ENCODE measurements around the gene ZNF555. TPM values are rescaled to one million over a fixed set of nuclear protein-coding genes. Genes with fewer than 3 reads are reported as not detected.
"Not testable (repeated sequence)": the region's sequence is repeated elsewhere in the genome, so short reads cannot be mapped to it uniquely, and the experiment has no call there.

ZNF555 gene
- total RNA-seq, 3 donors from 2014 or later = 4.6 to 10.7 (median 7.5) TPM

DNA sequence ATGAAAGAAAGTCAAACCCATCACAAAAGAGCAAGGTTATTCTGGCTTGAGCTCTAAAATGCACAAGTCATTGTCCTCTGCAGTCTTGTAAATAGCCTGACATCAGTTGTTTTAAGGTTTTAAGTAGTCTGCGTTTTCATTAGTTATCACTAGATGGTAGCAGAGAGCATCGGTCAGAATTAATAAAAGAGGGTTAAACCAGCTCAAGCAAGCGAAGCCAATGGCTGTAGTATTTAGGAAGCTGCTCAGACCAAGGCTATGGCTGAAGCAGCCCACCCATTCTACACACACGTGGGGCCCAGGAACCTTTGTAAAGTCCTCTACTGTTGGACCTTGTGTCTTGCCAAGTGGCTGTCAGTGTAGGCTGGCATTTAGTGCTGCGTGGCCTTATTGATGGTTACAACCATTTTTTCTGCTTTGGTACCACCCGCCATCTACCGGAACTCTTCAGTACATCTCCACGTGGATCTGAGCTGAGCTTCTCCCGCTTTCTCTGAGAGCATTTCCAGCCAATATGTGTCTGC is 46.2 kb downstream of the ZNF555 start:
- intact Hi-C loops (cut with DNase I; ENCODE audit: low total_unique reads) = no loop called here
- no peaks in the 10 kb centered on the region for H3K36me3 ChIP-seq

DNA sequence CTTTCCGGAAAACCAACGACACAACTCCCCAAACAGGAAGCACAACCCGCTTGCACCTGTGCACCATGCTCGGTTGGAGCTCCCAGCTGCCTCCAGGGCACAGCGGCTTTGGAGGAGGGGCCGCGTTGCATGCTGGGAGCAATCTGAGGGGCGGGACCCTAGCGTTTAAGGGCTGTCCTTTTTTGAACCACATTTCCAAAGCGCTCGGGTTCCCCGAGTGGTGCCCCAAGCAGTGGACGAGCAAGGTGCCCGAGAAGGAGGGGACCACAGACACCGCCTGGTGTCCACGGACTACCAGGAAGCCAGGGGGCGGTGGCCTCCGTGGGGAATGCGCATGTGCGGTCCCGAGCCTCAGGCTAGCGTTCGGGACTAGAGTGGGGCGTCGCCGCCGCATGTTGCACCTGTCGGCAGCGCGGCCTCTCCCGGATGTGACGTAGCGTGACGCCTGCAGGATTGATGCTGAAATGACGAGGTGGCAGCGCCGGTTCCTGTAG is 47.5 kb downstream of the ZNF555 start:
- no peaks in the 10 kb centered on the region for H3K36me3 ChIP-seq
- no peaks in the 10 kb centered on the region for H3K4me1 ChIP-seq
- DNase-seq (ENCODE audit: low spot score in 2 of 2) = peak in 1 of 2 donors; percentile 82
- TF ChIP-seq POLR2AphosphoS5 (IDR thresholded peaks at IDR 0.05) (peak in 1 of 3 donors; percentile 45), POLR2A (IDR thresholded peaks at IDR 0.05) (no peak)
- intact Hi-C loops (cut with DNase I; ENCODE audit: low total_unique reads) = no loop called here
- no peaks in the 10 kb centered on the region for H3K27me3 ChIP-seq
- H3K9me3 ChIP-seq = no peaks in the 10 kb centered on the region
- H3K27ac ChIP-seq = peak overlapping the region in 1 of 2 donors; percentile 56
- peak overlapping the region; percentile 32 to 54 (median 49) for H3K4me3 ChIP-seq

More for the DNA sequence above, 46.2 kb downstream of the ZNF555 start:
- Histone ChIP-seq H3K27me3 (no peaks in the 10 kb centered on the region), H3K9me3 (no peaks in the 10 kb centered on the region), H3K4me1 (no peaks in the 10 kb centered on the region), H3K4me3 (peak overlapping the region in 1 of 3 donors; percentile 13), H3K27ac (peak overlapping the region in 1 of 2 donors; percentile 27)
- DNase-seq (ENCODE audit: low spot score in 2 of 2) = no peak
- TF ChIP-seq POLR2A (IDR thresholded peaks at IDR 0.05) (no peak), POLR2AphosphoS5 (IDR thresholded peaks at IDR 0.05) (no peak)
- TF ChIP-seq, protein P1, sequence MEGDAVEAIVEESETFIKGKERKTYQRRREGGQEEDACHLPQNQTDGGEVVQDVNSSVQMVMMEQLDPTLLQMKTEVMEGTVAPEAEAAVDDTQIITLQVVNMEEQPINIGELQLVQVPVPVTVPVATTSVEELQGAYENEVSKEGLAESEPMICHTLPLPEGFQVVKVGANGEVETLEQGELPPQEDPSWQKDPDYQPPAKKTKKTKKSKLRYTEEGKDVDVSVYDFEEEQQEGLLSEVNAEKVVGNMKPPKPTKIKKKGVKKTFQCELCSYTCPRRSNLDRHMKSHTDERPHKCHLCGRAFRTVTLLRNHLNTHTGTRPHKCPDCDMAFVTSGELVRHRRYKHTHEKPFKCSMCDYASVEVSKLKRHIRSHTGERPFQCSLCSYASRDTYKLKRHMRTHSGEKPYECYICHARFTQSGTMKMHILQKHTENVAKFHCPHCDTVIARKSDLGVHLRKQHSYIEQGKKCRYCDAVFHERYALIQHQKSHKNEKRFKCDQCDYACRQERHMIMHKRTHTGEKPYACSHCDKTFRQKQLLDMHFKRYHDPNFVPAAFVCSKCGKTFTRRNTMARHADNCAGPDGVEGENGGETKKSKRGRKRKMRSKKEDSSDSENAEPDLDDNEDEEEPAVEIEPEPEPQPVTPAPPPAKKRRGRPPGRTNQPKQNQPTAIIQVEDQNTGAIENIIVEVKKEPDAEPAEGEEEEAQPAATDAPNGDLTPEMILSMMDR (IDR thresholded peaks at IDR 0.05) = peak in 2 of 3 donors; percentile 63

DNA sequence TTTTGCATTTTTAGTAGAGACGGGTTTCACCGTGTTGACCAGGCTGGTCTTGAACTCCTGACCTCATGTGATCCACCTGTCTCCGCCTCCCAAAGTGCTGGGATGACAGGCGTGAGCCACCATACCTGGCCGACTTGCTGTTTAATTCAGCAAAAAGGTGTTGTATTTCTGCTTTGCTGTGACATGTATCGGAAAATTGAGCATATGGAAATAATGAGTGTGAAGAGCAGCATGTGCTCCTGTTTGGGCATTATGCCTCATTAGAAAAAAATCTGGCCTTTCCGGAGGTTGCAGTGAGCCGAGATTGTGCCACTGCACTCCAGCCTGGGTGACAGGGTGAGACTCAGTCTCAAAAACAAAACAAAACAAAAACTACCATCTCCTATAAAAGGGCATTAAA is 49.3 kb downstream of the ZNF555 start:
- H3K27ac ChIP-seq; H3K4me1 ChIP-seq; H3K36me3 ChIP-seq; H3K4me3 ChIP-seq; DNase-seq (ENCODE audit: low spot score in 2 of 2); intact Hi-C loops (cut with DNase I; ENCODE audit: low total_unique reads); H3K9me3 ChIP-seq; H3K27me3 ChIP-seq: not testable (repeated sequence)

- no peaks in the 10 kb centered on the region for H3K36me3 ChIP-seq
- TF ChIP-seq POLR2A (IDR thresholded peaks at IDR 0.05) (no peak), POLR2AphosphoS5 (IDR thresholded peaks at IDR 0.05) (no peak)
- TF ChIP-seq, protein P1 (IDR thresholded peaks at IDR 0.05) = no peak
- H3K27ac ChIP-seq = no peak overlapping the region
- no peaks in the 10 kb centered on the region for H3K27me3 ChIP-seq
- H3K4me1 ChIP-seq = no peaks in the 10 kb centered on the region
- DNase-seq (ENCODE audit: low spot score in 2 of 2) = no peak
- no peak overlapping the region for H3K4me3 ChIP-seq
- intact Hi-C loops (cut with DNase I; ENCODE audit: low total_unique reads) = no loop called here
- H3K9me3 ChIP-seq = peaks cover 0 to 11% of the 10 kb centered on the region in 2 donors
These were observed 55.4 kb downstream of the ZNF555 start for GRCh38 chr19:2896694-2897093.

DNA sequence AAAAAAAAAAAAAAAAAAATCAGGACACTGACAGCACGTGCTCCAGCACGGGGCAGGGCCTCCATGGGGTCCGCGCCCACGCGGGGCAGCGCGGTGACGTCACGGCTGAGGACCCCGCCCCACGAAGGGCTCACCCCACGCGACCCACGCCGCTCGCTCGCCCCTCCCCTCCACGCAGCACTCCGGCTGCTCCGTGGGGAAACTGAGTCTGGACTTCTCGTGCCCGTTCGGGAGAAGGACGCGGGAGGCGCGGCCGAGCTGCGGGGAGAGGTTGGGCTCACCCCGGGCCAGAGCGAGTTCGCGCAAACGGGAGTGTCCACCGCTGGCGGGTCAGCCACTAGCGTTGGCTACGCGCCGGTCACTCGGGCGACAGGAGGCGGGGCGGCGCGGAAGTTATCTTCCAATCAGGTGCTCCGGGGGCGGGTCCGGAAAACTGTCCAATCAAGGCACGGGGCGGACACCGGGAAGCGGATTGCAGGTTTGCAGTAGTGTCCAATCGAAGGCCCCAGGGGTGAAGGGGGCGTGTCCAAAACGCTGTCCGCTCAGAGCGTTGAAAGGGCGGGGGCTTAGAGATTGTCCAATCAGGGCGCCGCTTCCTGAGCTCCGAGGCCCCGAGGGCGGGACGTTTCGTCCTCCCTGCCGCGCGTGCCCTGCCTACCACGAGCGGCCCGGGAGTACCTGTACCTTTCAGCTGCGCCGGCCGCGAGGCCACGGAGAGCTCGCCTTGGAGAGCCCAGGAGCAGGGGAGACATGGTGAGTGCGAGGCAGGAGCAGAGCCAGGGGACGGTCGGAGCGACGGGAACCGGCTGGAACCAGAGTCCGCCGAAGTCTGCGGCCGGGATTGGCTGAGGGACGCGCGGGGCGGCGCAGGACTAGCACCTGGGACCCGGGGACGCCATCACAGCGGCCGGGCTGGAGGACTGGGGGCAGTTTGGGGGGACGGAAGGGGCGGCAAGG is 59.3 kb downstream of the ZNF555 start, which contains the start of gene ZNF57:
TSS of gene ZNF57 (plus strand) at position 633 of the 957 bp plus-strand sequence. CDS start at position 751, 118 bp downstream.
- Histone ChIP-seq H3K4me1 (no peaks in the 10 kb centered on the region), H3K27me3 (no peaks in the 10 kb centered on the region), H3K9me3 (peaks cover 0 to 11% of the 10 kb centered on the region in 2 donors), H3K4me3 (peak within 1 kb of the TSS; percentile 63 to 83 (median 75)), H3K27ac (peak within 1 kb of the TSS; percentile 82 to 94), H3K36me3 (no peaks in the 10 kb centered on the region)
- no peak for TF ChIP-seq POLR2A (IDR thresholded peaks at IDR 0.05)
- TF ChIP-seq POLR2AphosphoS5 (IDR thresholded peaks at IDR 0.05) = peak; percentile 65 to 70 (median 69)
- intact Hi-C loops (cut with DNase I; ENCODE audit: low total_unique reads) = no loop called here
- DNase-seq (ENCODE audit: low spot score in 2 of 2) = peak; percentile 100

DNA sequence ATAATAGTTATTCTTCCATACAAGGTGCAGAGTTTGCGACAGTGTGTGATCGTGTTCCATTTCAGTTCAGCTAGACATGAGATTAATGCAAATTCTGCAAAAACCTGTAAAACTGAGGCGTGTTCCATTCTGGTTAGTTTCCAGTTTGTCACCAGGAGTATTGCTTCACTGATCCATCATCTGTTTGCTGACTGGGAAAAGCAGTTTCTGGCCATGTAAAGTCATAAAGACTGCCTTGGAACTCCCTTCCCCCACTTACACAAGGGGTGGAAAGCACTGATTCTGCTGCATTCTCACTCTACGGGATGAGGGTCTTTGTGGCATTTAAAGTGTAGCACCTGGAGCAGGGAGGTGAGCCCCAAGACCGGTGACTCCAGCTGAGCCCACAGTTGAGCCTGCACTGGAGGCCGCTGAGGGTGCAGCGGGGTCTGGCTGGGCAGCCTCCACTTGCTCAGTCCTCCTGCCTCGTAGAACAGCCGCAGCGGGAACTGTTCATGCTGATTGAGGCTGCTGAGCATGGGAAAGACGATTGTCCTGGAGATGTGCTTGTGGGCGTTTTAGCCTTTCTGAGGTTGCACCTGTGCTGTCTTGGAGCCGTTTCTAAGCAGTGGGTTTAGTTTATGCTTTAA is 61.4 kb downstream of the ZNF555 start:
- no peaks in the 10 kb centered on the region for H3K9me3 ChIP-seq
- H3K27me3 ChIP-seq = no peaks in the 10 kb centered on the region
- TF ChIP-seq POLR2AphosphoS5 (IDR thresholded peaks at IDR 0.05) (no peak), POLR2A (IDR thresholded peaks at IDR 0.05) (no peak)
- TF ChIP-seq, protein P1 (IDR thresholded peaks at IDR 0.05) = no peak
- intact Hi-C loops (cut with DNase I; ENCODE audit: low total_unique reads) = no loop called here
- H3K4me3 ChIP-seq = no peak overlapping the region
- no peaks in the 10 kb centered on the region for H3K36me3 ChIP-seq
- H3K27ac ChIP-seq = no peak overlapping the region
- no peak for DNase-seq (ENCODE audit: low spot score in 2 of 2)
- H3K4me1 ChIP-seq = no peaks in the 10 kb centered on the region

DNA sequence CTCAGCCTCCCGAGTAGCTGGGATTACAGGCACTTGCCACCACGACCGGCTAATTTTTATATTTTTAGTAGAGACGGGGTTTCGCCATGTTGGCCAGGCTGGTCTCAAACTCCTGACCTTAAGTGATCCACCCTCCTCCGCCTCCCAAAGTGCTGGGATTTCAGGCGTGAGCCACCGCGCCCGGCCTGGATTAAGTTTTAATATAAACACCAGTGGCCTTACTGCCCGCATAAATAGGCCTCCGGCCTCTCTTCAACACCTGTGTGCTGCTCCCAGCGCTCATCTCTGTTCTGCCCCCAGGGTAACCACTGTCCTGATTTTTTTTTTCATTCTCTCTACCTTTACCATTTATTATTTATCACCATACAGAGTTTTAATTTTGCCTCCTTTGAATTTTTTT is 62.1 kb downstream of the ZNF555 start:
- H3K4me1 ChIP-seq; H3K4me3 ChIP-seq; H3K9me3 ChIP-seq; intact Hi-C loops (cut with DNase I; ENCODE audit: low total_unique reads); H3K36me3 ChIP-seq; DNase-seq (ENCODE audit: low spot score in 2 of 2); H3K27ac ChIP-seq; H3K27me3 ChIP-seq: not testable (repeated sequence)
